Astrocyte (in vitro differentiated cells and primary cell): ENCODE results near the gene VWA5B2.

Experiments used
- EZH2 ChIP-seq: IDR thresholded peaks from 2 replicates; pipeline ENCODE4 v1.6.1; 2012; ENCODE audit warnings: mild to moderate bottlenecking, low read length, inconsistent platforms; ENCODE audit not compliant: insufficient read depth
- TF ChIP-seq, protein P1 (sequence below): IDR thresholded peaks from 2 replicates; pipeline ENCODE4 v1.5.1; 2011; ENCODE audit warnings: low read depth, mild to moderate bottlenecking, inconsistent platforms, low read length, moderate library complexity; ENCODE audit not compliant: insufficient read depth

DNA sequence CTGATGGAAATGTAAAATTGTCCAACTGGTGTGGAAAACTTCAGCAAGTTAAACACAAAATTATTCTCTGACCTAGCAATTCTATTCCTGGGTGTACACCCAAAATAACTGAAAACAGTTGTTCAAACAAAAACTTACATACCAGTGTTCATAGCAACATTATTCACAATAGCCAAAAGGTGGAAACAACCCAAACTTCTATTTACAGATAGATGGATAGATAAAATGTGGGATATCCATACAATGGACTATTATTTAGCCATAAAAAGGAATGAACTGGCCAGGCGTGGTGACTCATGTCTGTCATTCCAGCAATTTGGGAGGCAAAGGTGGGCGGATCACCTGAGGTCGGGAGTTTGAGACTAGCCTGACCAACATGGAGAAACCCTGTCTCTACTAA lies 6.9 kb upstream of the VWA5B2 start:
- TF ChIP-seq, protein P1, sequence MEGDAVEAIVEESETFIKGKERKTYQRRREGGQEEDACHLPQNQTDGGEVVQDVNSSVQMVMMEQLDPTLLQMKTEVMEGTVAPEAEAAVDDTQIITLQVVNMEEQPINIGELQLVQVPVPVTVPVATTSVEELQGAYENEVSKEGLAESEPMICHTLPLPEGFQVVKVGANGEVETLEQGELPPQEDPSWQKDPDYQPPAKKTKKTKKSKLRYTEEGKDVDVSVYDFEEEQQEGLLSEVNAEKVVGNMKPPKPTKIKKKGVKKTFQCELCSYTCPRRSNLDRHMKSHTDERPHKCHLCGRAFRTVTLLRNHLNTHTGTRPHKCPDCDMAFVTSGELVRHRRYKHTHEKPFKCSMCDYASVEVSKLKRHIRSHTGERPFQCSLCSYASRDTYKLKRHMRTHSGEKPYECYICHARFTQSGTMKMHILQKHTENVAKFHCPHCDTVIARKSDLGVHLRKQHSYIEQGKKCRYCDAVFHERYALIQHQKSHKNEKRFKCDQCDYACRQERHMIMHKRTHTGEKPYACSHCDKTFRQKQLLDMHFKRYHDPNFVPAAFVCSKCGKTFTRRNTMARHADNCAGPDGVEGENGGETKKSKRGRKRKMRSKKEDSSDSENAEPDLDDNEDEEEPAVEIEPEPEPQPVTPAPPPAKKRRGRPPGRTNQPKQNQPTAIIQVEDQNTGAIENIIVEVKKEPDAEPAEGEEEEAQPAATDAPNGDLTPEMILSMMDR = no peak
- no peak for TF ChIP-seq EZH2
